Measurements from ENCODE around the gene PHKB.
"Not testable (repeated sequence)": the region's sequence is repeated elsewhere in the genome, so short reads cannot be mapped to it uniquely, and the experiment has no call there.

The PHKB gene

DNA sequence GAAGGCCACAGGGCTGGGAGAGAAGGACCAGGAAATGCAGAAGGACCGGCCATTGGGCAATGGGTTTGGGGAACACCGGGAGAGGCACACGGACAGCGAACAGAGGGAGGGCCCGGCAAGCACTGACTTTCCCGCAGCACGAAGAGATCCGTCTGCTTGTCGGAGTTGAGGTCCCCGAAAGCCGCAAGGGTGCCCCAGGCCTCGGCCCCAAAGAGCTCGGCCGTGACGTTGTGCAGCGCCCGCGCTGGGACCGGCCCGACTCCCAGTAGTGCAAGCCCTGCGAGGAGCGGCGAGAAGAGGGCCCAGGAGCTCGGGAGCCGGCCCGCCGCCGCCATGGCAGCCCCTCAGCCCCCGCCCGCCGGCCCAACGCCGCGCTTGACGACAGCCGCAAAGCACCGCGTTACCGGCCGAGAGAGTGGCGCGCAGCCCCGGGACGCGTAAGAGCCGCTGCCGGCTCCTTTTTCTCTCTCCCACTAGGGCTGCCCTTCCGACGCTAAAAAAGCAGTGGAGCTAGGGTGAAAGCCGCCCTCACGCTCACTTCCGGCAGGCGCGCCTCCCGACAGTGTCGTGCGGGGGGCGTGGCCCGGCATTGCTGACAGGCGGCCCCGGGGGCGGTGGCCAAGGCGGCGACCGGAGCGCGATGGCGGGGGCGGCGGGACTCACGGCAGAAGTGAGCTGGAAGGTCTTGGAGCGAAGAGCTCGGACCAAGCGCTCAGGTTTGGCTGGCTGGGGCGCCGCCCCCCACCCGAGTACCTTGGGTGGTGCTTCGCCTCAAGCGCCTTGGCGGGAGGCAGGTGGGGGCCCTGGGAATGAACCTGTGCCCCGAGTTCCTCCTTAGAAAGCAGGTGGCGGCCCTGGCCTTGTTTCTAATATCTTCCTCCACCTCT lies at the start of gene PHKB, which contains the start of gene ITFG1:
Gene PHKB, plus strand, starts transcription at position 621 of the 887 bp plus-strand sequence. Its CDS starts 20 bp downstream, at position 641.
Gene ITFG1, minus strand, starts transcription at position 353 of the 887 bp plus-strand sequence. Its CDS starts 18 bp downstream, at position 335.
- Mint-ChIP-seq H3K36me3 (ENCODE audit: low read depth) (peaks cover 25% of the 10 kb centered on the region), H3K27ac (peak within 1 kb of the TSS; percentile 94), H3K9me3 (no peaks in the 10 kb centered on the region), H3K4me3 (peak within 1 kb of the TSS; percentile 92), H3K27me3 (ENCODE audit: low read depth) (no peaks in the 10 kb centered on the region), H3K4me1 (ENCODE audit: low read depth) (peaks cover 38% of the 10 kb centered on the region)

DNA sequence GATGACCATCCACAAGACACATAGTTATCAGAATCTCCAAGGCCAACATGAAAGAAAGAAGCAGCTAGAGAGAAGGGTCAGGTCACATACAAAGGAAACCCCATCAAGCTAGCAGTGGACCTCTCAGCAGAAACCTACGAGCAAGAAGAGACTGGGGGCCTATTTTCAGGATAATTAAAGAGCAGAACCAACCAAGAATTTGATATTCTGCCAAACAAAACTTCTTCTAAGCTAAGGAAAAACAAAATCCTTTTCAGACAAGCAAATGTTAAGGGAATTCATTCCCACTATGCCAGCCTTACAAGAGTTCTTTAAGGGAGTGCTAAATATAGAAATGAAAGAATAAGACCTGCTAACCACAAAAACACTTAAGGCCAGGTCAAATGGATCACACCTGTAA lies 48.1 kb upstream of the PHKB start:
- no peak overlapping the region for H3K4me3 Mint-ChIP-seq
- no peak overlapping the region for H3K27ac Mint-ChIP-seq
- peaks cover 5% of the 10 kb centered on the region for H3K4me1 Mint-ChIP-seq (ENCODE audit: low read depth)
- no peaks in the 10 kb centered on the region for H3K27me3 Mint-ChIP-seq (ENCODE audit: low read depth)
- no peaks in the 10 kb centered on the region for H3K9me3 Mint-ChIP-seq
- peaks cover 4% of the 10 kb centered on the region for H3K36me3 Mint-ChIP-seq (ENCODE audit: low read depth)

DNA sequence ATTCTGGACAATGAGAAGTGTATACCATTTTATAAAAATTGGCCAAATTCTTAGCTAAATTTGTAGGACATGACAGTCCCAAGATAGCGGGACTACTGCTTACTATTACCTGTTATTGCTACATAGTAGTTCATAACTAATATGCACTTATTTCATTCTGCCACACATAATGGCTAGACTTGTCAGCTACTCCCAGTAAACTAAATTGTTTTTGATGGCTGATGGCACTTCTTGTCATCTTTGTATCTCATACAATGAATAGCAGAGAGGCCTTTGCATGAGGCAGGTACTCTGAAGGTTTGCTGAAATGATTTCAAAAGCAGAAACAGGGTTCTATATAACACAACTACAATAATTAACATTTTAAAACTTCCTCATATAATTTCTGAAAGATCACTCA lies 44.3 kb upstream of the PHKB start:
- no peak overlapping the region for H3K27ac Mint-ChIP-seq
- peaks cover 5% of the 10 kb centered on the region for H3K36me3 Mint-ChIP-seq (ENCODE audit: low read depth)
- no peaks in the 10 kb centered on the region for H3K27me3 Mint-ChIP-seq (ENCODE audit: low read depth)
- no peaks in the 10 kb centered on the region for H3K9me3 Mint-ChIP-seq
- H3K4me3 Mint-ChIP-seq: no peak overlapping the region
- peaks cover 4% of the 10 kb centered on the region for H3K4me1 Mint-ChIP-seq (ENCODE audit: low read depth)

DNA sequence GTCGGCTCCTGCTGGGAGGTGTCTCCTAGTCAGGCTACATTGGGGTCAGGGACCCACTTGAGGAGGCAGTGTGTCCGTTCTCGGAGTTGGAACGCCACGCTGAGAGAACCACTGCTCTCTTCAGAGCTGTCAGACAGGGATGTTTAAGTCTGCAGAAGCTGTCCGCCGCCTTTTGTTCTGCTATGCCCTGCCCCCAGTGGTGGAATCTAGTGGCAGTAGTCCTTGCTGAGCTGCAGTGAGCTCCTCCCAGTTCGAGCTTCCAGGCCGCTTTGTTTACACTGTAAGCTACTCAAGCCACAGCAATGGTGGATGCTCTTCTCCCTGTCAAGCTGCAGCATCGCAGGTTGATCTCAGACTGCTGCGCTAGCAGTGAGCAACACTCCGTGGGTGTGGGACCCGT lies 36.3 kb upstream of the PHKB start:
- Mint-ChIP-seq H3K27me3 (ENCODE audit: low read depth) (no peaks in the 10 kb centered on the region), H3K4me3 (no peak overlapping the region), H3K27ac (no peak overlapping the region), H3K36me3 (ENCODE audit: low read depth) (peaks cover 24% of the 10 kb centered on the region), H3K9me3 (no peaks in the 10 kb centered on the region), H3K4me1 (ENCODE audit: low read depth) (no peaks in the 10 kb centered on the region)

DNA sequence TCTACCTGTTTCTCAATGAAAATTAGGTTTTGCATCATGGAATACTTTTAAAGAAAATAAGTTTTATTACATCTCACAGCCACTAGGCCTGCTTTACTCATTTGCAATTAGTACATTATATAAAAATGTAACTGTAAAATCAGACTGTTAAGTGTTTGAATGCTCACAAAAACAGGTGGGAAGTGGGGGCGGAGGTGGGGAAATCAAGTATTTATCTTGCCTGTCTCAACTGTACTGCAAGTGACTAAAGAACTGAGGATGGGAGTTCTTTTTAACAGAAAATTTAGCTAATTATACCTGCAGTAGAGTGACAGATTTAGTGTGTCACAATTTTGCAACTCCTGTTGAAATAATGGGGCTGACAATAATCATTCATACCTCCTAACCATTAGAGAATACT lies 34.3 kb upstream of the PHKB start:
- Mint-ChIP-seq H3K27me3 (ENCODE audit: low read depth) (no peaks in the 10 kb centered on the region), H3K27ac (no peak overlapping the region), H3K4me3 (no peak overlapping the region), H3K36me3 (ENCODE audit: low read depth) (peaks cover 21% of the 10 kb centered on the region), H3K9me3 (no peaks in the 10 kb centered on the region), H3K4me1 (ENCODE audit: low read depth) (no peaks in the 10 kb centered on the region)

GRCh38 chr16:47431960-47432359 lies 29.2 kb upstream of the PHKB start:
- Mint-ChIP-seq H3K4me3 (no peak overlapping the region), H3K36me3 (ENCODE audit: low read depth) (peaks cover 6% of the 10 kb centered on the region), H3K27me3 (ENCODE audit: low read depth) (no peaks in the 10 kb centered on the region), H3K27ac (no peak overlapping the region), H3K9me3 (no peaks in the 10 kb centered on the region), H3K4me1 (ENCODE audit: low read depth) (no peaks in the 10 kb centered on the region)

DNA sequence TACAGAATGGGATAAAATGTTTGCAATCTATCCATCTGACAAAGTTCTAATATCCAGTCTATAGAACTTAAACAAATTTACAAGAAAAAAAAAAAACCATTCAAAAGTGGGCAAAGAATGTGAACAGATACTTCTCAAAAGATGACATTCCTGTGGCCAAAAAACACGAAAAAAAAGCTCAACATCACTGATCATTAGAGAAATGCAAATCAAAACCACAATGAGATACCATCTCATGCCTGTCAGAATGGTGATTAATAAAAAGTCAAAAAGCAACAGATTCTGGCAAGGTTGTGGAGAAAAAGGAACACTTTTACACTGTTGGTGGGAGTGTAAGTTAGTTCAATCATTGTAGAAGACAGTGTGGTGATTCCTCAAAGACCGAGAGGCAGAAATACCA lies 26.9 kb upstream of the PHKB start:
- H3K27ac Mint-ChIP-seq; H3K9me3 Mint-ChIP-seq; H3K4me1 Mint-ChIP-seq (ENCODE audit: low read depth); H3K4me3 Mint-ChIP-seq; H3K27me3 Mint-ChIP-seq (ENCODE audit: low read depth): not testable (repeated sequence)
- peaks cover 13% of the 10 kb centered on the region for H3K36me3 Mint-ChIP-seq (ENCODE audit: low read depth)

GRCh38 chr16:47440066-47440465 lies 21.1 kb upstream of the PHKB start:
- not testable (repeated sequence) for H3K27ac Mint-ChIP-seq; H3K4me1 Mint-ChIP-seq (ENCODE audit: low read depth); H3K4me3 Mint-ChIP-seq; H3K27me3 Mint-ChIP-seq (ENCODE audit: low read depth)
- Mint-ChIP-seq H3K9me3 (peaks cover 25% of the 10 kb centered on the region), H3K36me3 (ENCODE audit: low read depth) (peaks cover 32% of the 10 kb centered on the region)

DNA sequence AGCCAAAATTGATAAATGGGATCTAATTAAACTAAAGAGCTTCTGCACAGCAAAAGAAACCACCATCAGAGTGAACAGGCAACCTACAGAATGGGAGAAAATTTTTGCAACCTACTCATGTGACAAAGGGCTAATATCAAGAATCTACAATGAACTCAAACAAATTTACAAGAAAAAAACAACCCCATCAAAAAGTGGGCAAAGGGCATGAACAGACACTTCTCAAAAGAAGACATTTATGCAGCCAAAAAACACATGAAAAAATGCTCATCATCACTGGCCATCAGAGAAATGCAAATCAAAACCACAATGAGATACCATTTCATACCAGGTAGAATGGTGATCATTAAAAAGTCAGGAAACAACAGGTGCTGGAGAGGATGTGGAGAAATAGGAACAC lies 18.2 kb upstream of the PHKB start:
- not testable (repeated sequence) for H3K27ac Mint-ChIP-seq; H3K27me3 Mint-ChIP-seq (ENCODE audit: low read depth); H3K4me3 Mint-ChIP-seq
- Mint-ChIP-seq H3K4me1 (ENCODE audit: low read depth) (peaks cover 11% of the 10 kb centered on the region), H3K9me3 (peaks cover 25% of the 10 kb centered on the region), H3K36me3 (ENCODE audit: low read depth) (peaks cover 37% of the 10 kb centered on the region)

- Mint-ChIP-seq H3K9me3 (peaks cover 16% of the 10 kb centered on the region), H3K27me3 (ENCODE audit: low read depth) (no peaks in the 10 kb centered on the region), H3K4me3 (no peak overlapping the region), H3K27ac (no peak overlapping the region), H3K36me3 (ENCODE audit: low read depth) (peaks cover 26% of the 10 kb centered on the region), H3K4me1 (ENCODE audit: low read depth) (peaks cover 5% of the 10 kb centered on the region)
Observed at GRCh38 chr16:47446431-47446830, 14.7 kb upstream of the PHKB start.

DNA sequence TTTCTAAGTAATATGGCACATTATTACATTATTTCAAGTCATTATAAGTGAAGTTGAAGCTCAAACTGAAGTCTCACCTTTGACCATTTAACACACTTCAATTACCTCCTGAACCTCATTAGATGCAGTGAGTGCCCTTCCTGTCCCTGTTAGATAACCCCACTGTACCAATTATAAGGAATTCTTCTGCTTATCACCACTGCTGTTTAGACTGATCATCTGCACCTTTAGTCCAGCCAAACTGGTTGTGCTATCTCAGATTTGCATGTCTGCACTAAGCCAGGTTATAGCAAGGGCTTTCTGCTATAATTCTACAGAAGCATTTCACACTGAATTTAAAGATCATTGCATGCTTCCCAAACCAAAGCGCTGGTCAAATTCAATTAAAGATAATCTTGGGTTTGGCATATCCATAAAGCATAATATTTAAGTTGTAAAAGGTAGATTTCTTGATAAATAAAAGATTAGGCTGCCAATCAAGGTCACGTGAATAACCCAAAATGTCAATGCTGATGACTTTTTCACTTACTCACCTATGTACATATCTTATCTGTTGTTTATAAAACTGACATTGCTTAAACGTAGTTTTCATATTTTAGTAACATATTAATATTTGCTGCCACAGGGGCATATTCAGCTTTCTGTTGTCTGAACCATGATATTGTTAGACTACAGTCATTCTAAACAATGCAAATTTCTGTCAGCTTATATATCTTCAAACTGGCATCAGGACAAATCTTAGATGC lies 12.1 kb upstream of the PHKB start:
- H3K9me3 Mint-ChIP-seq: no peaks in the 10 kb centered on the region
- no peak overlapping the region for H3K4me3 Mint-ChIP-seq
- peaks cover 31% of the 10 kb centered on the region for H3K36me3 Mint-ChIP-seq (ENCODE audit: low read depth)
- H3K27ac Mint-ChIP-seq: no peak overlapping the region
- peaks cover 5% of the 10 kb centered on the region for H3K4me1 Mint-ChIP-seq (ENCODE audit: low read depth)
- no peaks in the 10 kb centered on the region for H3K27me3 Mint-ChIP-seq (ENCODE audit: low read depth)

DNA sequence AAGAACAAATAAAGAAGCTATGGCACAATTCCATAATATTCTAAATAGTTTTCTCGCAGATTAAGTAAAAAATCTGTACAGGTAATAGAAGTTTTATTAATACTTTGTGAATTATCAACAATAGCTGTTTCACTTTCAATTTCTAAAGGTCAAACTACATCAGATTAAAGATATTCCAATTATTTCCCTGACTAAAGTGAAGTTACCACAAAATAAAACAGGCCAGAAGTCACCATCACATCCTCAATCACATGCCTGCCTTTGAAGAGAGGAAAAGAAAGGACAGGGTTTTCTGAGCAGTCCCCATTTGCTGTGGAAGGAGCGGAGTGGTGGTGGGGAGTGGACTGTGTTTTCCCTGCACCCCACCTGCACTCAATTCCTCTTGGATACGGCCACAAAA lies 11.3 kb upstream of the PHKB start:
- Mint-ChIP-seq H3K4me1 (ENCODE audit: low read depth) (peaks cover 4% of the 10 kb centered on the region), H3K27ac (no peak overlapping the region), H3K4me3 (no peak overlapping the region), H3K9me3 (no peaks in the 10 kb centered on the region), H3K36me3 (ENCODE audit: low read depth) (peaks cover 32% of the 10 kb centered on the region), H3K27me3 (ENCODE audit: low read depth) (no peaks in the 10 kb centered on the region)

GRCh38 chr16:47458331-47458730 lies 2.8 kb upstream of the PHKB start:
- peaks cover 33% of the 10 kb centered on the region for H3K4me1 Mint-ChIP-seq (ENCODE audit: low read depth)
- no peak overlapping the region for H3K27ac Mint-ChIP-seq

DNA sequence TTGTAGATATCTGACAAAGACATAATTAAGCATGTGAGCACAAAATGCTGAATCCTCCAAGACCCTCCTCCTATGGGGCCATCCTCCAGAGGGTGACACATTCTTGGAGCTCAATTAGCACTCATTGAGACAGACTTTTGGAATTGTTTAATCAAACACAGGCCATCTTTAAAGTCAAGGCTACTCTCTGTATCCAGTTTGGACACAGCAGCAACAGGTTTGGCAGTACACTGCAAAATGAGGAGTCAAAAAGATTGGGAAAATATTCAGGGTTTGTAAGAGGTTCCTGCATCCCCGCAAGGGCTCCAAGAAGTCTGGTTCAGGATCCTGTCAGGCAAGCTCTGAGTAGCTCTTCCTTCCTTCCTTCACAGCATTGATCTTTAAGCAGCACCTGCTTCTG lies 1.5 kb upstream of the PHKB start:
- peak overlapping the region; percentile 94 for H3K27ac Mint-ChIP-seq
- H3K4me1 Mint-ChIP-seq (ENCODE audit: low read depth): peaks cover 36% of the 10 kb centered on the region
- no peaks in the 10 kb centered on the region for H3K27me3 Mint-ChIP-seq (ENCODE audit: low read depth)
- no peaks in the 10 kb centered on the region for H3K9me3 Mint-ChIP-seq
- peaks cover 25% of the 10 kb centered on the region for H3K36me3 Mint-ChIP-seq (ENCODE audit: low read depth)
- H3K4me3 Mint-ChIP-seq: peak overlapping the region; percentile 92

More at GRCh38 chr16:47458331-47458730, 2.8 kb upstream of the PHKB start:
- H3K9me3 Mint-ChIP-seq: no peaks in the 10 kb centered on the region
- H3K36me3 Mint-ChIP-seq (ENCODE audit: low read depth): peaks cover 28% of the 10 kb centered on the region
- H3K4me3 Mint-ChIP-seq: no peak overlapping the region
- no peaks in the 10 kb centered on the region for H3K27me3 Mint-ChIP-seq (ENCODE audit: low read depth)

DNA sequence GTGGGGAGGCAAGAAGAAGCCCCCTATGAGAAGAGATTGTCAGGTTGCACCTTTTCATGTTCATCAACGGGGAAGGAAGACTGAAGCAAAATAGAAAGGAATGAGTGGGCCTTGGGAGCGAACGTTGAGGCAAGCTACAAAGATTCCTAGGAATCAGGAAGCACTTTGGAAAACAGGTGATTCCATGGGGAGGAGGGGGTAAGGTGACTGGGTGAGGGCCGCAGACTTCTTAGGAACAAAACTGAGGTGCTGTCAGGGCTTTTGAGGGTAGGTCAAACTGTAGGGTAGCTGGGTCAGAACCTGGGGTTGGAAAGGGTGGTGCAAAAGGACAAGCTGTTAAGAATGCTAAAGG lies 796 bp upstream of the PHKB start:
- Mint-ChIP-seq H3K4me3 (peak overlapping the region; percentile 92), H3K27me3 (ENCODE audit: low read depth) (no peaks in the 10 kb centered on the region), H3K4me1 (ENCODE audit: low read depth) (peaks cover 36% of the 10 kb centered on the region), H3K27ac (peak overlapping the region; percentile 94), H3K9me3 (no peaks in the 10 kb centered on the region), H3K36me3 (ENCODE audit: low read depth) (peaks cover 26% of the 10 kb centered on the region)

Data from T-helper 1 cell treated with Interleukin-12 subunit alpha and Interleukin-12 subunit beta and Interleukin-4 antibody, amounts not matched to agents 30 μg/mL and 1 μg/mL, for 36 hours (primary cell).